Measurements from ENCODE around the gene ZNF185. TPM values are rescaled to one million over a fixed set of nuclear protein-coding genes. Genes with fewer than 3 reads are reported as not detected.
A peak's percentile ranks its signal among the peaks of the same experiment; 100 is the strongest.

ZNF185 gene
- total and polyA plus RNA-seq, 10 of the 15 experiments (the other 5 are each of a cell fraction or from before 2014, with no cell fraction given), result 0.23 to 1.3 (median 0.55) TPM

DNA sequence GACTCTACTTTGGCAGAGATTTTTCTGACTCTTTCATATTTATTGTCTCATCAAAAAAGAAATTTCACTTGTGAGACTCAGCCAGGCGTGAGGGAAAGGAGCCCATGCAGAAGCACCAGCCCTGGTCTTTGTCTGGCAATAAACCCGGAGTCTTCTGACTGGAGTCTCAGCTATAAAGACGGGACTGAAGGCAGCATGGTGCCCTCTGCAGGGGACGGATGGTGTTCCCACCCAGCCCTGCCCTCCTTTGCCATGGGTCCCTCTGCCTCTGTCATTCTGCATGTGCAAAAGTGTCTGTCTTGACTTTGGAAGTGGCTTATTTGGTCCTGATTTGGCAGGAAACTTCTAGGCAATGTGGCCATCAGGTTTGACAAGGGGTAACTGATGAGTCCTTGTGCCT, 14.2 kb downstream of the ZNF185 start:
- Histone ChIP-seq H3K27ac (ENCODE audit: control insufficient read depth, insufficient read depth) (no peak overlapping the region), H3K4me3 (no peak overlapping the region), H2AFZ (ENCODE audit: control insufficient read depth, low read depth, low read length) (no peak overlapping the region), H3K36me3 (ENCODE audit: control insufficient read depth in 2 of 2, insufficient read depth in 2 of 2, low read length in 1 of 2) (no peaks in the 10 kb centered on the region), H4K20me1 (ENCODE audit: control insufficient read depth, insufficient read depth) (no peaks in the 10 kb centered on the region), H3K27me3 (replicated peaks in 1 of 2; ENCODE audit: control insufficient read depth in 2 of 2, insufficient read depth in 2 of 2, low read length in 1 of 2) (no peaks in the 10 kb centered on the region), H3K4me1 (ENCODE audit: control insufficient read depth, insufficient read depth, low read length) (peaks cover 5% of the 10 kb centered on the region), H3K9ac (ENCODE audit: control insufficient read depth, insufficient read depth, low read length) (no peak overlapping the region), H3K9me3 (replicated peaks; ENCODE audit: control insufficient read depth, insufficient read depth, low read length) (no peaks in the 10 kb centered on the region), H3K4me2 (ENCODE audit: control insufficient read depth, insufficient read depth) (no peak overlapping the region), H3K79me2 (ENCODE audit: control insufficient read depth, insufficient read depth, low read length) (no peaks in the 10 kb centered on the region)
- intact Hi-C loops (cut with micrococcal nuclease; ENCODE audit: unreplicated experiment) (no loop called here), in situ Hi-C loops (cut with MboI) (no loop called here)
- CTCF ChIA-PET, result interaction anchor here (0.6 kb wide), 1 partner anchor 618 kb away, joined by 3 read pairs; no protein-coding TSS in a partner anchor
- POLR2A ChIA-PET, result no interaction called here
- no peak for ATAC-seq
- TF ChIP-seq SRF (IDR thresholded peaks at IDR 0.05; ENCODE audit: low read depth in 2 of 2, low read length in 2 of 2) (no peak), CHD4 (IDR thresholded peaks at IDR 0.05) (no peak)
- TF ChIP-seq, protein P1, sequence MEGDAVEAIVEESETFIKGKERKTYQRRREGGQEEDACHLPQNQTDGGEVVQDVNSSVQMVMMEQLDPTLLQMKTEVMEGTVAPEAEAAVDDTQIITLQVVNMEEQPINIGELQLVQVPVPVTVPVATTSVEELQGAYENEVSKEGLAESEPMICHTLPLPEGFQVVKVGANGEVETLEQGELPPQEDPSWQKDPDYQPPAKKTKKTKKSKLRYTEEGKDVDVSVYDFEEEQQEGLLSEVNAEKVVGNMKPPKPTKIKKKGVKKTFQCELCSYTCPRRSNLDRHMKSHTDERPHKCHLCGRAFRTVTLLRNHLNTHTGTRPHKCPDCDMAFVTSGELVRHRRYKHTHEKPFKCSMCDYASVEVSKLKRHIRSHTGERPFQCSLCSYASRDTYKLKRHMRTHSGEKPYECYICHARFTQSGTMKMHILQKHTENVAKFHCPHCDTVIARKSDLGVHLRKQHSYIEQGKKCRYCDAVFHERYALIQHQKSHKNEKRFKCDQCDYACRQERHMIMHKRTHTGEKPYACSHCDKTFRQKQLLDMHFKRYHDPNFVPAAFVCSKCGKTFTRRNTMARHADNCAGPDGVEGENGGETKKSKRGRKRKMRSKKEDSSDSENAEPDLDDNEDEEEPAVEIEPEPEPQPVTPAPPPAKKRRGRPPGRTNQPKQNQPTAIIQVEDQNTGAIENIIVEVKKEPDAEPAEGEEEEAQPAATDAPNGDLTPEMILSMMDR (IDR thresholded peaks at IDR 0.05 in 2 of 3, conservative IDR thresholded peaks at IDR 0.05 in 1 of 3; ENCODE audit: control insufficient read depth in 2 of 3, extremely low read depth in 1 of 3, insufficient read depth in 1 of 3, low read depth in 3 of 3, low read length in 3 of 3), result peak; percentile 5 to 27 (median 24); a peak in 2 of 6 replicates
- WGBS (ENCODE audit: insufficient coverage, insufficient replicate concordance, low lambda C conversion rate, missing lambda C conversion rate), result 9% methylated on average over 4 of the region's 4 CpGs
- RAD21 ChIA-PET (ENCODE audit: unreplicated experiment), result no interaction called here
- SMC1A ChIA-PET (ENCODE audit: uncharacterized antibody, unreplicated experiment), result no interaction called here
- FAIRE-seq, result no peak
- DNase-seq (ENCODE audit: low read depth, low spot score), result no peak
- no TSS peak for BruUV-seq (replicated peaks)

DNA sequence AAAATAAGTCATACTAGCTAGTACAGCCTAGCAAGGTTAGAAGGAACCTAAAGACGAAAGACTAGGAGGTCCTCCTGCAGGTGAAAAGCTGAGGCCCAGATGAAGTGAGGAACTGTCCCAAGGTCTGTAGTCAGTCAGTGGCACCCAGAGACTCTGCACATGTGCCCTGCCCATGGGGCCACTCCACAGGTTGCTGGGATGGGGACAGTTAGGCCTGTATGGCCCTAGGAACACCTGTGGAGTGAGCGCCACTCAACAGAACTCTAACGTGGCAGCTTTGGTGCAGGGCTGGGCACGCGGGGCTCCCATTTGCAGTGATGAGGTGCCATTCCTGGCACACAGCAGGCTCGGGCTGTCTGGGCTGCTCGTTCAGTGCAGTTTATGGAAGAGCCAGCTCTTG, 14.8 kb downstream of the ZNF185 start:
- ChIA-PET POLR2A (no interaction called here), SMC1A (ENCODE audit: uncharacterized antibody, unreplicated experiment) (no interaction called here), RAD21 (ENCODE audit: unreplicated experiment) (no interaction called here), CTCF (interaction anchor here (0.6 to 1.8 kb wide), 3 partner anchors 10 to 618 kb away, joined by 3 to 8 read pairs (median 3); no protein-coding TSS in a partner anchor)
- Histone ChIP-seq H3K27ac (ENCODE audit: control insufficient read depth, insufficient read depth) (no peak overlapping the region), H3K9ac (ENCODE audit: control insufficient read depth, insufficient read depth, low read length) (no peak overlapping the region), H3K4me3 (no peak overlapping the region), H3K27me3 (replicated peaks in 1 of 2; ENCODE audit: control insufficient read depth in 2 of 2, insufficient read depth in 2 of 2, low read length in 1 of 2) (no peaks in the 10 kb centered on the region), H2AFZ (ENCODE audit: control insufficient read depth, low read depth, low read length) (no peak overlapping the region), H3K4me1 (ENCODE audit: control insufficient read depth, insufficient read depth, low read length) (peaks cover 5% of the 10 kb centered on the region), H3K79me2 (ENCODE audit: control insufficient read depth, insufficient read depth, low read length) (no peaks in the 10 kb centered on the region), H4K20me1 (ENCODE audit: control insufficient read depth, insufficient read depth) (no peaks in the 10 kb centered on the region), H3K9me3 (replicated peaks; ENCODE audit: control insufficient read depth, insufficient read depth, low read length) (no peaks in the 10 kb centered on the region), H3K36me3 (ENCODE audit: control insufficient read depth in 2 of 2, insufficient read depth in 2 of 2, low read length in 1 of 2) (no peaks in the 10 kb centered on the region), H3K4me2 (ENCODE audit: control insufficient read depth, insufficient read depth) (no peak overlapping the region)
- DNase-seq (ENCODE audit: low read depth, low spot score), result no peak
- ATAC-seq, result no peak
- intact Hi-C loops (cut with micrococcal nuclease; ENCODE audit: unreplicated experiment) (no loop called here), in situ Hi-C loops (cut with MboI) (no loop called here)
- no peak for TF ChIP-seq MEF2A (IDR thresholded peaks at IDR 0.05; ENCODE audit: insufficient read depth, low read depth, low read length)
- no peak for TF ChIP-seq NFYB (IDR thresholded peaks at IDR 0.05; ENCODE audit: insufficient read depth, low read depth, low read length)
- no peak for TF ChIP-seq YY1 (IDR thresholded peaks at IDR 0.05; ENCODE audit: low read depth, low read length)
- TF ChIP-seq NFIC (IDR thresholded peaks at IDR 0.05; ENCODE audit: low read depth, low read length), result no peak
- FAIRE-seq, result no peak
- WGBS (ENCODE audit: insufficient coverage, insufficient replicate concordance, low lambda C conversion rate, missing lambda C conversion rate), result 58% methylated on average over 7 of the region's 7 CpGs
- no TSS peak for BruUV-seq (replicated peaks)

Data from GM12878 (cell line).